ENCODE measurements around the gene FAM98C.

The FAM98C gene

GRCh38 chr19:38383184-38383583 is 19.7 kb upstream of the FAM98C start:
- TF ChIP-seq, protein P1, sequence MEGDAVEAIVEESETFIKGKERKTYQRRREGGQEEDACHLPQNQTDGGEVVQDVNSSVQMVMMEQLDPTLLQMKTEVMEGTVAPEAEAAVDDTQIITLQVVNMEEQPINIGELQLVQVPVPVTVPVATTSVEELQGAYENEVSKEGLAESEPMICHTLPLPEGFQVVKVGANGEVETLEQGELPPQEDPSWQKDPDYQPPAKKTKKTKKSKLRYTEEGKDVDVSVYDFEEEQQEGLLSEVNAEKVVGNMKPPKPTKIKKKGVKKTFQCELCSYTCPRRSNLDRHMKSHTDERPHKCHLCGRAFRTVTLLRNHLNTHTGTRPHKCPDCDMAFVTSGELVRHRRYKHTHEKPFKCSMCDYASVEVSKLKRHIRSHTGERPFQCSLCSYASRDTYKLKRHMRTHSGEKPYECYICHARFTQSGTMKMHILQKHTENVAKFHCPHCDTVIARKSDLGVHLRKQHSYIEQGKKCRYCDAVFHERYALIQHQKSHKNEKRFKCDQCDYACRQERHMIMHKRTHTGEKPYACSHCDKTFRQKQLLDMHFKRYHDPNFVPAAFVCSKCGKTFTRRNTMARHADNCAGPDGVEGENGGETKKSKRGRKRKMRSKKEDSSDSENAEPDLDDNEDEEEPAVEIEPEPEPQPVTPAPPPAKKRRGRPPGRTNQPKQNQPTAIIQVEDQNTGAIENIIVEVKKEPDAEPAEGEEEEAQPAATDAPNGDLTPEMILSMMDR (IDR thresholded peaks at IDR 0.05; ENCODE audit: unreplicated experiment in 3 of 3) = no peak
- H3K9me3 Mint-ChIP-seq = no peaks in the 10 kb centered on the region
- H3K27me3 Mint-ChIP-seq (ENCODE audit: low read depth) = peaks cover 13% of the 10 kb centered on the region
- H3K4me1 Mint-ChIP-seq = peaks cover 9% of the 10 kb centered on the region
- no peak overlapping the region for H3K4me3 Mint-ChIP-seq
- no peak overlapping the region for H3K27ac Mint-ChIP-seq
- H3K36me3 Mint-ChIP-seq (ENCODE audit: low read depth) = peaks cover 41% of the 10 kb centered on the region

DNA sequence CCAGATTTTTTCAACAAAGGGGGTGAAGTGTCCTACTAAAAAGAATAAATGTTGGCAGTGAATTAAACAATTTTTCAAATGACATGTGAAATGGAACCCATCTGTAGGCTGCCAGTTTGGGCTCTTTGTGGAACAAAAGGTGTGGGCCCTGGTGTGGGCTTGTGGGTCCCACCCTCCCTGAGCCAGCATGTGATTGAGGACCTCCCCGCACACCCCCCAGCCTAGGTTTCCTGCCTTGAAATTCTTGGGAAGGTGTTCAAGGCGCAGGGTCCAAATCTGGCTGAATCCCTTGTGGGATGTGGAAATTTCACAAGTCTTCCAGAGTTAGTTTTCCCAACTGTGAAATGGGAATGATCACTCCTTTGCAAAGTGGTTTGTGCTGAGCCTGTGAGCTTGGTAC is 19.1 kb upstream of the FAM98C start:
- TF ChIP-seq, protein P1 (IDR thresholded peaks at IDR 0.05; ENCODE audit: unreplicated experiment in 3 of 3) = no peak
- peaks cover 15% of the 10 kb centered on the region for H3K27me3 Mint-ChIP-seq (ENCODE audit: low read depth)
- H3K4me3 Mint-ChIP-seq = no peak overlapping the region
- peaks cover 41% of the 10 kb centered on the region for H3K36me3 Mint-ChIP-seq (ENCODE audit: low read depth)
- H3K4me1 Mint-ChIP-seq = peaks cover 11% of the 10 kb centered on the region
- H3K9me3 Mint-ChIP-seq = no peaks in the 10 kb centered on the region
- no peak overlapping the region for H3K27ac Mint-ChIP-seq

GRCh38 chr19:38384209-38385027 is 18.5 kb upstream of the FAM98C start:
- Mint-ChIP-seq H3K9me3 (no peaks in the 10 kb centered on the region), H3K4me3 (peak overlapping the region in 2 of 3 experiments; percentile 17 to 47), H3K27ac (no peak overlapping the region), H3K27me3 (ENCODE audit: low read depth) (peaks cover 17% of the 10 kb centered on the region), H3K36me3 (ENCODE audit: low read depth) (peaks cover 38% of the 10 kb centered on the region), H3K4me1 (peaks cover 13% of the 10 kb centered on the region)
- TF ChIP-seq, protein P1 (IDR thresholded peaks at IDR 0.05; ENCODE audit: unreplicated experiment in 3 of 3) = peak in 1 of 3 experiments; percentile 17

DNA sequence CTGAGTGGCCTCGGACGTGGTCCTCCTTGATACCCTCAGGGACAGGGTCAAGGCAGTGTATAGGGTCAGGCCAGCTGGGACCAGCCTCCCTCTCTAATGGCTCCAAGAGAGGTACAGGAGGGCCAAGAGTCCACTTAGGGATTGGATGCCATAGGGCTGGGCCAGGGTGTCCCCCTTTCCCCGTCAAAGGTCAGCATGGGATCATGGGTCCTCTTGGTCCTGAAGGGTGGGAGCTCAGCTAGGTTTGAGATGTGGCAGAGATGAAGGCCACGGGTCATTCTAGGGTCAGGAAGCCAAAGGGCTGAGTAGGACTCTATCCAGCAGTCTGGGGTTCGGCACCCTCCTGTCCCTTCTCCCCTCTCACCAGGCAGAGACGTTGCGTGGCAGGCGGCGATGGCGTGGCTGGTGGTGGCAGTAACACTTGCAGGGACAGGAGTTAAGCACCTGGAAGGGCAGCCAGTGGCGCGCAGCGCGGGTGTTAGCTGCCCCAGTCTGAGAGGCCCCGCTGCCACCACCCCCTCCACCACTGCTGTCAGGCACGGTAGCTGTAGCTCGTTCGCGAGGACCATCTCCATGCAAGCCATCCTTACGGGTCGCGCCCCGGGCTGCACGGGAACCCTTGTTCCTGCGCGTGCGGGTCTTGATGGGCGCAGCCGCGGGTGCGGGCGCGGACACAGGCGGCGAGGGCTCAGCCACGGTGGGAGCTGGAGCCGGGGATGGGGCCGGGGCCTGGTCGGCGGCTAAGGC is 17.7 kb upstream of the FAM98C start:
- TF ChIP-seq, protein P1 (IDR thresholded peaks at IDR 0.05; ENCODE audit: unreplicated experiment in 3 of 3) = no peak
- H3K4me3 Mint-ChIP-seq = peak overlapping the region; percentile 23 to 47 (median 34)
- no peak overlapping the region for H3K27ac Mint-ChIP-seq
- peaks cover 16% of the 10 kb centered on the region for H3K4me1 Mint-ChIP-seq
- peaks cover 35% of the 10 kb centered on the region for H3K36me3 Mint-ChIP-seq (ENCODE audit: low read depth)
- H3K9me3 Mint-ChIP-seq = no peaks in the 10 kb centered on the region
- H3K27me3 Mint-ChIP-seq (ENCODE audit: low read depth) = peaks cover 25% of the 10 kb centered on the region

- H3K4me1 Mint-ChIP-seq = peaks cover 16% of the 10 kb centered on the region
- peaks cover 30% of the 10 kb centered on the region for H3K27me3 Mint-ChIP-seq (ENCODE audit: low read depth)
- H3K9me3 Mint-ChIP-seq = no peaks in the 10 kb centered on the region
- TF ChIP-seq, protein P1 (IDR thresholded peaks at IDR 0.05; ENCODE audit: unreplicated experiment in 3 of 3) = no peak
- H3K4me3 Mint-ChIP-seq = no peak overlapping the region
- no peak overlapping the region for H3K27ac Mint-ChIP-seq
- H3K36me3 Mint-ChIP-seq (ENCODE audit: low read depth) = peaks cover 32% of the 10 kb centered on the region
Observed at GRCh38 chr19:38385804-38386257, 17.1 kb upstream of the FAM98C start.

All from nephron (organoid).